Activated naive CD4-positive, alpha-beta T cell treated with anti-CD3 and anti-CD28 coated beads for 36 hours (primary cell): ENCODE data around the gene EHBP1. TPM values are rescaled to one million over a fixed set of nuclear protein-coding genes. Genes with fewer than 3 reads are reported as not detected.

Source experiments
- CTCF ChIA-PET: fragments of 350-600 bp; sonication (Branson Sonifier 250); formaldehyde crosslinking; loops from one replicate; lab custom pipeline; 2021; ENCODE audit warnings: antibody characterized with exemption; lab: Charles Lee
- DNase-seq: peaks from one replicate; pipeline ENCODE4 v3.0.0-alpha.2; 2020
- H3K27ac Mint-ChIP-seq: one replicate; pipeline ENCODE4 v1.8.0; 2021; ENCODE audit warnings: mild to moderate bottlenecking, mixed read lengths
- H3K27me3 Mint-ChIP-seq: one replicate; pipeline ENCODE4 v1.8.0; 2021; ENCODE audit warnings: low read depth, mixed read lengths
- H3K36me3 Mint-ChIP-seq: one replicate; pipeline ENCODE4 v1.8.0; 2021; ENCODE audit warnings: low read depth, mixed read lengths
- H3K4me1 Mint-ChIP-seq: one replicate; pipeline ENCODE4 v1.8.0; 2021; ENCODE audit warnings: low read depth, mixed read lengths
- H3K4me3 Mint-ChIP-seq: one replicate; pipeline ENCODE4 v1.8.0; 2021; ENCODE audit warnings: mild to moderate bottlenecking, moderate library complexity, mixed read lengths
- H3K9me3 Mint-ChIP-seq: one replicate; pipeline ENCODE4 v1.8.0; 2021; ENCODE audit warnings: mixed read lengths
- intact Hi-C: fragments of 100-400 bp; cut with micrococcal nuclease; formaldehyde crosslinking; loops from one replicate; pipeline ENCODE4 v1.15.1; 2023
- total RNA-seq, 2 experiments: library from RNA; stranded (reverse); gene quantifications; one replicate each; pipeline ENCODE4 v1.2.3, GENCODE V29; 2021

EHBP1 gene
- total RNA-seq, 2 experiments from 2014 or later: 17.4 to 17.5 TPM

DNA sequence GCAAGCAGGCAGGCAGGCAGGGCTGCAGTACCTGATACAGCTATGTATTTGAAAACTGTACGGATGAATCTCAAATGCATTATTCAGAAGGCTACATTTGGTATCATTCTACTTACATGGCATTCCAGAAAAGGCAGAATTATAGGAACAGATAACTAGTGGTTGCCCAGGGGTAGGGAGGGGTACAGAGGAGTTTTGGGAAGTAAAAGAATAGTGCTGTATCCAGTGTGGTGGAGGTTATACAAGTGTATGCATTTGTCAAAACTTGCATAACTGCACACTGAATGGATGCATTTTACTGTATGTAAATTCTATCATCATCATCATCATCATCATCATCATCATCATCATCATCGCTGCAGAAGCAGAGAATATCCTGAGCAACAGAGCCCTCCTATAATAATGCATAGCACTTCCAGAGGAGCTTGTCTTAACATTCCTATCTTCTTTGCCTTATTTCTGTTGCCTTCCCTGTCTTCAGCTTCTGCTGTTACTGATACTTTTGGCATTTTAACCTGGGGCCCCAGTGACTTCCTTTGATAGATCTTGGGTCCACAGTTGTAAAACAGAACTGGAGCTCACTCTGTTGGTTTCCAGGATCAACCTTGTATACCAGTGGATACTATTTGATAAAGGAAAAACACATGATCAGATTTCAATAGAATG, 189.6 kb downstream of the EHBP1 start:
- Mint-ChIP-seq H3K9me3 (no peaks in the 10 kb centered on the region), H3K27me3 (no peaks in the 10 kb centered on the region), H3K4me3 (no peak overlapping the region), H3K27ac (no peak overlapping the region), H3K4me1 (no peaks in the 10 kb centered on the region), H3K36me3 (peaks cover 5% of the 10 kb centered on the region)
- DNase-seq: no peak
- CTCF ChIA-PET: interaction anchor here (0.6 kb wide), 1 partner anchor 19 kb away, joined by 3 read pairs; no protein-coding TSS in a partner anchor
- intact Hi-C loops: no loop called here

DNA sequence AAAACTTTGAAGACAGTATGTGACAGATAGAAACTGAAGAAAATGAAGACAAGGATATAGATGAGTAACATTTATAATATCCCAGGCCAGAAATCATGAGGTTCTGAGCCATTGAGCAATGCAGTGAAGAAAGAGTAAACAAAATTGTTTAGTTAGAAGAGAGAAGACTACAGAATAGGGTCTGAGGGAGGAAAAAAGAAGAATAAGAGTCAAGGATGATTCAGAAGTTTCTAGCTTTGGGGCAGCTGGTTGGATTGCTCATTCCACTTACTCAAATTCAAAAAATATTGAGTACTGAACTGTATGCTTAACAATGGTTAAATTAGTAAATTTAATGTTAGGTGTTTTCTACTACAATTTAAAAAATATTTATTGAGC, 190.1 kb downstream of the EHBP1 start:
- DNase-seq: no peak
- no peaks in the 10 kb centered on the region for H3K4me1 Mint-ChIP-seq
- H3K36me3 Mint-ChIP-seq: peaks cover 6% of the 10 kb centered on the region
- intact Hi-C loops: no loop called here
- CTCF ChIA-PET: interaction anchor here (0.6 kb wide), 1 partner anchor 20 kb away, joined by 3 read pairs; no protein-coding TSS in a partner anchor
- no peaks in the 10 kb centered on the region for H3K9me3 Mint-ChIP-seq
- H3K4me3 Mint-ChIP-seq: no peak overlapping the region
- no peak overlapping the region for H3K27ac Mint-ChIP-seq
- H3K27me3 Mint-ChIP-seq: no peaks in the 10 kb centered on the region

DNA sequence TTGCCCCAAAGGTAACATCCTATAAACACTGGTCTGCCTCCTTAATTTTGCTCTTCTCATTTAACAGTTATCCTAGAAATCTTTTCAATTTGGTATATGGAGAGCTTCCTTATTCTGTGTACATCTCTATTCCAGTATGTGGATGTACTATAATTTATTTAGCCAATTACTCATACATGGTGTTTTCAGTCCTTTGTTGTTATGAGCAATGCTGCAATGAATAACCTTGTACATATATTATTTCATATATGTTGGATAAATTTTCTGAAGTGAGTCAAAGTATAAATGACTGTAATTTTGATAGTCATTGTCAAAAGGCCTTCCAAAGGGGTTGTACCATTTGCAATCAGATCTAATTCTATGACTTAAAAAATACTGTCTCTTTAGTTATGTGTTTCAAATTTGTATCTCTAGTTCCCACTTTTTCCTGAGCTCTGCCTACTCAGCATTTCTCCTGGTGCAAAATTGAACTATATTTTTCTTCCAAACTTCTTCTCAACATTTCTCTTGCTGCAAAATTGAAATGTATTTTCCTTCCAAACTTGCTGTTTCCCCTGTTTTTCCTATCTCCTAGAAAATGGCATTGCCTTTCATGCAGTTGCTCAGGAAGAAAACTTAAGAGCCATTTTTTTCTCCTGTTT, 191.8 kb downstream of the EHBP1 start:
- H3K27ac Mint-ChIP-seq: no peak overlapping the region
- CTCF ChIA-PET: no interaction called here

DNA sequence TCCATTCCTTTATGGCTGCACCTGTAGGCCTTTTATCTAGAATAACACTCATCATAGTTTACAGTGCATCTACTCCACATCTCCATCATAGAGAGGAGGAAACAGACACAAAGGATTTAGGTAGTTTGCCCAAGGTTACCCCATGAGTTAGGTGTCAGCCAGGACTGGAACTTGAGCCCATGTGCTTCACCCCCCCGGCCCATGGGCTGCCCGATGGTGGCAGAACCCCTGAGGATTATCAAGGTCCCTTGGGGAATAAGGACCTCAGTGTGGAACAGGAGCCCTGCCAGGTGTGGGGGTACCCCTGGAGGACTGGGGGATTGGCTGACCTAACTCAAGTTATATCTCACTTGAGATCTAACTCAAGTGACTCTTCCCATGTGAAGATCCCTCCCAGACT, 198.8 kb downstream of the EHBP1 start:
- no peaks in the 10 kb centered on the region for H3K9me3 Mint-ChIP-seq
- CTCF ChIA-PET: no interaction called here
- H3K27me3 Mint-ChIP-seq: no peaks in the 10 kb centered on the region
- H3K27ac Mint-ChIP-seq: no peak overlapping the region
- H3K4me3 Mint-ChIP-seq: no peak overlapping the region
- H3K36me3 Mint-ChIP-seq: peaks cover 2% of the 10 kb centered on the region
- H3K4me1 Mint-ChIP-seq: peaks cover 2% of the 10 kb centered on the region
- no peak for DNase-seq
- intact Hi-C loops: no loop called here

More for the DNA sequence above, 191.8 kb downstream of the EHBP1 start:
- intact Hi-C loops: no loop called here
- Mint-ChIP-seq H3K4me3 (no peak overlapping the region), H3K4me1 (no peaks in the 10 kb centered on the region), H3K36me3 (peaks cover 6% of the 10 kb centered on the region), H3K9me3 (no peaks in the 10 kb centered on the region), H3K27me3 (no peaks in the 10 kb centered on the region)
- DNase-seq: no peak

DNA sequence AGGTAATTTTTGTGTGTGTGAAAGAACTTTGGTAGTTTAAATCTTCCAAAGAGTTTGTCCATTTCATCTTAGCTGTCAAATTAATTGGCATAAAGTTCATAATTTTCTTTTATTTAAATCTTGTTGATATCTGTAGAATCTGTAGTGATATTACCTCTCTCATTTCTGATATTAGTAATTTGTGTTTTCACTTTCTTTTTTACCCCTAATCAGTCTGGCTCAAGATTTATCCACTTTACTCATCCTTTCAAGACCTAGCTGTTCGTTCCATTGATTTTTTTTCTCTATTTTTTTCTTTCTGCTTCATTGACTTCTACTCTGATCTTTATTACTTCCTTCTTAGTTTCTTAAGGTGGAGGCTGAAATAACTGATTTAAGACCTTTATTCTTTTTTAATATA, 202.6 kb downstream of the EHBP1 start:
- no peak for DNase-seq
- no peaks in the 10 kb centered on the region for H3K9me3 Mint-ChIP-seq
- no peaks in the 10 kb centered on the region for H3K27me3 Mint-ChIP-seq
- H3K4me3 Mint-ChIP-seq: no peak overlapping the region
- H3K36me3 Mint-ChIP-seq: peaks cover 4% of the 10 kb centered on the region
- CTCF ChIA-PET: no interaction called here
- intact Hi-C loops: no loop called here
- no peak overlapping the region for H3K27ac Mint-ChIP-seq
- peaks cover 2% of the 10 kb centered on the region for H3K4me1 Mint-ChIP-seq

GRCh38 chr2:62913311-62913710, 207.8 kb downstream of the EHBP1 start:
- H3K9me3 Mint-ChIP-seq: peaks cover 3% of the 10 kb centered on the region
- peaks cover 8% of the 10 kb centered on the region for H3K36me3 Mint-ChIP-seq
- H3K27ac Mint-ChIP-seq: no peak overlapping the region
- CTCF ChIA-PET: no interaction called here
- intact Hi-C loops: no loop called here
- no peak overlapping the region for H3K4me3 Mint-ChIP-seq
- H3K4me1 Mint-ChIP-seq: peaks cover under 1% of the 10 kb centered on the region
- no peaks in the 10 kb centered on the region for H3K27me3 Mint-ChIP-seq
- DNase-seq: no peak

DNA sequence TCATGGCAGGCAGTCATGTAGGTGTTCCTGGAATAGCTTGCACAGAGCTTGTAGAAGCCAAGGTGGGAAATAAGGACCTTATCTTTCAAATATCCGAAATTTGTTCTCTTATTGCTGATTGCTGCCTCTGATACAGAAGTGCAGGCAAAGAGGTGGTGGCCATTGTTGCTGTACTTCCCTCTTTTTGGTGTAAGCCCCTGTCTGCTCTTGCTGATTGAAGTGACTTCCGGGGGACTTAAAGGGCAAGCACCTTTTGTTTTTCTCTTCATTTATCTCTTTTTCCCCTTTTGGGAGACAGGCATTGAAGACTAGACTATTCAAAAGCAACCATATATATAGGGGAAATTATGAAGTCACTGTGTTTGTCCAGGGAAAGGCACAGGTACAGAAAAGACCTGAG, 213.5 kb downstream of the EHBP1 start:
- intact Hi-C loops: no loop called here
- DNase-seq: no peak
- no peak overlapping the region for H3K4me3 Mint-ChIP-seq
- H3K9me3 Mint-ChIP-seq: peaks cover 15% of the 10 kb centered on the region
- H3K4me1 Mint-ChIP-seq: no peaks in the 10 kb centered on the region
- no peaks in the 10 kb centered on the region for H3K27me3 Mint-ChIP-seq
- CTCF ChIA-PET: no interaction called here
- H3K27ac Mint-ChIP-seq: no peak overlapping the region
- peaks cover 37% of the 10 kb centered on the region for H3K36me3 Mint-ChIP-seq

DNA sequence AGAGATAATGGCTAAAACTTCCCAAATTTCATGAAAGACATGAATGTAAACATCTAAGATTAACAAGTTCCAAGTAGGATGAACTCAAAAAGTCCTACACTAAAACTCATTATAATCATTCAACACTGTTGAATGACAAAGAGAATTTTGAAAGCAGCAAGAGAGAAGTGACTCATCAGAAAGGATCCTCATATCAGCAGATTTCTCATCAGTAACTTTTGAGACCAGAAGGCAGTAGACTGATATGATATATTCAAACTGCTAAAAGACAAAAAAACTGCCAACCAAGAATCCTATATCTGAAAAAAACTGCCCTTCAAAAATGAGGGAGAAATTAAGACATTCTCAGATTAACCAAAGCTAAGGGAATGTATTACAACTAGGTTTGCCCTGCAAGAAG, 214.6 kb downstream of the EHBP1 start:
- intact Hi-C loops: no loop called here
- H3K27ac Mint-ChIP-seq: no peak overlapping the region
- no peaks in the 10 kb centered on the region for H3K4me1 Mint-ChIP-seq
- CTCF ChIA-PET: no interaction called here
- peaks cover 19% of the 10 kb centered on the region for H3K9me3 Mint-ChIP-seq
- DNase-seq: no peak
- peaks cover 37% of the 10 kb centered on the region for H3K36me3 Mint-ChIP-seq
- H3K4me3 Mint-ChIP-seq: no peak overlapping the region
- H3K27me3 Mint-ChIP-seq: no peaks in the 10 kb centered on the region

DNA sequence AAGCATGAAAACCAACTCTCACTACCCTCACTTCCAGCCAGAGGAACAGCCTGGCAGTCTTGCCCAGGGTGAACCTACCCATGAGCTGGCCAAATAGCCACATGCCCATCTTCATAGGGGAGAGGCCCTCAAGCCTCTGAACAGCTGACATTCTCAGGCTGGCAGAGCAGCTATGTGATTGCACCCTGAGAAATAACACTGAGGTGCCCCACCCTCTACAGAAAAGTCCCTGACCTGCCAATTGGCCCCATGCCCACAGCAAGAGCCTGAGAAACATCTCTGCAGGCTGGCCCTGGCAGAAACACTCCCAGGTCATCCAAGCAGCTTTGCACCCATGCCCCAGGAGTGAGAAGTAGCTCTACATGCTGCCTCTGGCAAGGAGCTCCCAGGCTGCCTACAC, 217.7 kb downstream of the EHBP1 start:
- Mint-ChIP-seq H3K4me1 (no peaks in the 10 kb centered on the region), H3K27me3 (no peaks in the 10 kb centered on the region), H3K36me3 (peaks cover 31% of the 10 kb centered on the region), H3K9me3 (peaks cover 16% of the 10 kb centered on the region), H3K27ac (no peak overlapping the region), H3K4me3 (no peak overlapping the region)
- intact Hi-C loops: no loop called here
- DNase-seq: no peak
- CTCF ChIA-PET: no interaction called here

- intact Hi-C loops: no loop called here
- peaks cover 30% of the 10 kb centered on the region for H3K36me3 Mint-ChIP-seq
- H3K9me3 Mint-ChIP-seq: peaks cover 16% of the 10 kb centered on the region
- H3K4me3 Mint-ChIP-seq: no peak overlapping the region
- H3K4me1 Mint-ChIP-seq: no peaks in the 10 kb centered on the region
- H3K27me3 Mint-ChIP-seq: no peaks in the 10 kb centered on the region
- CTCF ChIA-PET: no interaction called here
- DNase-seq: no peak
- no peak overlapping the region for H3K27ac Mint-ChIP-seq
Observed at GRCh38 chr2:62923881-62924280, 218.4 kb downstream of the EHBP1 start.

DNA sequence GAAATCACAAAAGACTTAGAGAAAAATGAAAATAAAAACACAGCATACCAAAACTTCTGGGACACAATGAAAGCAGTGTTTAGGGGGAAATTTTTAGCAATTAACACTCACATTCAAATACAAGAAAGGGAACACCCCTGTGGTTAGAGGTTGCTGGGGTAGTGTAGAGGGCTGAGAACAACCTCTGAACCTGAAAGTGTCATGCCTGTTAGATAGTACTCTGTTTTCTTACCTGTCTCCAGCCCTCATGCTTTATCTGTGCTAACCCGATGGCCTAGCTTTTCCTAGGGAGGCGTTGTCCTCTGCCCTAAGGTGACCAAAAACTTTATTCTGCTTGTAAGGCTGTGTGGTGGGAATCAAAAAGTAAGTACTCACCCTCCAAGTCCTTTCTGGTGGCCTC, 222.5 kb downstream of the EHBP1 start:
- Mint-ChIP-seq H3K9me3 (peaks cover 7% of the 10 kb centered on the region), H3K27me3 (no peaks in the 10 kb centered on the region), H3K4me3 (no peak overlapping the region), H3K36me3 (peaks cover 3% of the 10 kb centered on the region), H3K4me1 (no peaks in the 10 kb centered on the region), H3K27ac (no peak overlapping the region)
- intact Hi-C loops: no loop called here
- CTCF ChIA-PET: no interaction called here
- no peak for DNase-seq

DNA sequence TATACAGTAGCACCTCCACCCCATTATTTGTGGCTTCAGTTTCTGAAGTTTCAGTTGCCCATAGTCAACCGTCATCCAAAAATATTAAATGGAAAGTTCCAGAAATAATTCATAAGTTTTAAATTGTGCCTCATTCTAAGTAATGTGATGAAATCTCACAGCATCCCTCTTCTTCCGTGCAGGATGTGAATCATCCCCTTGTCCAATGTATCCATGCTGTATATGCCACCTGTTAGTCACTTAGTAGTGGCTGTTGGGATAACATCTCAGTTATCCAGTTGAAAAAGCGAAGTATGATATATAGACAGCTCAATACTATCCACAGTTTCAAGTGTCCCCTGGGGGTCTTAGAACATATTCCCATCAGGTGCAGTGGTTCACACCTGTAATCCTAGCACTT, 226.0 kb downstream of the EHBP1 start:
- Mint-ChIP-seq H3K27me3 (no peaks in the 10 kb centered on the region), H3K36me3 (no peaks in the 10 kb centered on the region), H3K9me3 (no peaks in the 10 kb centered on the region), H3K4me3 (no peak overlapping the region), H3K27ac (no peak overlapping the region), H3K4me1 (no peaks in the 10 kb centered on the region)
- intact Hi-C loops: no loop called here
- CTCF ChIA-PET: no interaction called here
- DNase-seq: no peak

GRCh38 chr2:62933398-62933917, 227.9 kb downstream of the EHBP1 start:
- Mint-ChIP-seq H3K9me3 (no peaks in the 10 kb centered on the region), H3K4me3 (no peak overlapping the region), H3K36me3 (no peaks in the 10 kb centered on the region), H3K4me1 (no peaks in the 10 kb centered on the region), H3K27me3 (no peaks in the 10 kb centered on the region), H3K27ac (no peak overlapping the region)
- DNase-seq: no peak
- intact Hi-C loops: no loop called here
- CTCF ChIA-PET: no interaction called here
